CD4-positive, alpha-beta T cell treated with Interleukin-17A for 4 hours (primary cell): ENCODE measurements around the gene ZFHX3.

ENCODE experiments used
- DNase-seq: peaks from one replicate; pipeline ENCODE4 v3.0.0-alpha.2; 2020; ENCODE audit warnings: mixed read lengths

ZFHX3 gene

DNA sequence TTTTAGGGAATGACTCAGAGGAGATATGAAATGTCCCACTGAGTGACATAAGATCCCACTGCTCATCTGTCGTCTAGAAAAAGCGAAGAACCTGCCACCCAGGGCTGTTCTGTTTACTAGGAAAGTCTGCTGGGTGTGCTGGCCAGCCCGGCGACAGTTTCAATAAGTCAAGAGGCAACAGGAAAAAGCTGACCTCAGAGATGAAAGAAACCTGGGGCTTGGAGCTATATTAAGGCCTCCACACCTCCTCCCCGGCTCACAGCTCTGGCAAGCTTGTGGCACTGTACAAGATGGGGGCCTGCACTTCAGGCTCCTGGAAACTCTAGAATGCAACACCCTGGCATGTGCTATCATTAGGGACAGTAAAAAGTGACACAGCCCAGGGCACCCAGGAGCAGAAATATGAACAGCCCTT, 10.6 kb downstream of the ZFHX3 start:
- no peak for DNase-seq

DNA sequence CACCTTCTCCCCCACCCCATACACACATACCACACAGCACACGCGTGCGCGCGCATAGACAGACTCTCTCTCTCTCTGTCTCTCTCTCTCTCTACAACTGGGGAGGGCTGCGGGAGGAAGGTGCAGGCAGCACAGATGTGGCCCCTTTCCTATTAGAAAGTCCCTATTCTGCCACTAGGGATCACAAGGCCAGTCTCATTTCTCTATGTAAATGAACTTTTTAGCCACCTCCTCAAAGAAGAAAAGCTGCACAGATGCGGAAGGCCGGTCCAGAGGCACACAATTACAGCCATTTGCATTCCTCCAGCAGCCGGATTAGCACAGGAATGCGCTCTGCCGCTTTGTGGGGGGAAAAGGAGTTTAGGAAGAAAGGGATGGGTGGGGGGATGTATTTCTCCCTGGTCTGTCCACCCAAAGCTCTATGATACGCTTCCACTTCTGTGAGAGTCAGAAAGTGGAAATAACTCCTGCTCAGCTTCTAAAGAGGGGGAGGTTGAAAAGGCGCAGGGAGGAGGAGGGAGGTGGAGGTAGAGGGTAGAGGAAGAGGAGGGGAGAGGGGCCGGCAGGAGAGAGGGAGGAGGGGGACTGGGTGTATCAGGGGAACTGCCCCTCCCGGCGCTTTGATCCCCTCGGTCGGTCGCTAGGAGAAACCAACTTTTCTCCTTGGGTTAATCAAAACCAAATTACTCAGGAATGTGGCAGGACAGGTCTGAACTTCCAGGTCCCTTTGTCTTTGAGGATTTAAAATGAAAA, 11.7 kb downstream of the ZFHX3 start:
- no peak for DNase-seq

DNA sequence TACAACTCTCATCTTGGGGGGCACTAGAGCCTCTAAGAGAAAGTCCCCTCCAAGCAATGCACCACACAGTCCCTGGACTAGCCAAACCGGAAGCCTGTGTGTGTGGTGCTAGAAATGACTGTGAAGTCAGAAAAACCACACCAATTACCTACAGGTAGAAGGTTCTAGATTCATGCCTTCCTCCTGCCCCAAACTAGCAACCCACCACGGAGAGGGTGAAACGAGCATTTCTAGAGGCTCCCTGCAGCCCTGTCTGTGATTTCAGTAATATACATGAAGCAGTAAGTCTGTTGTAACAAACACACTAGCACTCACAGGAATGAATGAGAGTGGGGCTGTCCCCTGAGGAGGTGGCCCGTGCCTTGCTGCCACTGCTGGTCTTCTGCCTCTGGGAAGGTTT, 13.6 kb downstream of the ZFHX3 start:
- no peak for DNase-seq

DNA sequence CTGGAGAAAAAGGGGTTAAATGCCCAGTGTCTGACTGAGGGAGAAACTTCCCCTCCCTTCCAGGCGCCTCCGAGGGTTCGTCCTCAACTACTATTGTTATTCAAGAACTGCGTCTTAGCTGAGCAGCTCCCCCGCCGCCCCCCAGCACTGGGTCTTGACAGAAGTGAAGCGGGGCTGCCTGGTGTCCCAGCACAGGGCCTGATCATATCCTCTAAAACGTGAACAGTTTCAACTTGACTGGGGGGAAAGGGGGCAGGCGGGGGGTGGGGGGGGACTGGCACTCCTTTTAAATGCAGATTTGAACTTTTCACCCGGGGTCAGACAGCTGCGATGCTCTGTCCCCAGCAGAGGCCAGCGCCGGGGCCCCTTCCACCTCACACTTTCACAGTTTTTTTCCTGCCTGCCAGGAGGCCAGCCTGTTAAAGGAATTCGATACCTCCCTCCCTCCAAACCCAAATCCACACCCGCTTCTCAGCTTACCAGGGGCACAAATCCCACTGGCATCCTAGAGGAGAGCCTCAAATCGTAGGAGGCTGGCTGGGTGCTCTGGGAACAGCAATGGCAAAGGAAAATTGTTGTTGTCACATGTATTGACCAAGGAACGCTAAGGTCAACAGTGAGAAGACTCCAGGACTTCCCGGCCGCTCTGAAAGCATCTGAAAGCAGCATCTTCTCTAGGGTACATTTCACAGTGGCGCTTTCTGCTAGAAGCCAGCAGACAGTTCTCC, 14.5 kb downstream of the ZFHX3 start:
- no peak for DNase-seq

DNA sequence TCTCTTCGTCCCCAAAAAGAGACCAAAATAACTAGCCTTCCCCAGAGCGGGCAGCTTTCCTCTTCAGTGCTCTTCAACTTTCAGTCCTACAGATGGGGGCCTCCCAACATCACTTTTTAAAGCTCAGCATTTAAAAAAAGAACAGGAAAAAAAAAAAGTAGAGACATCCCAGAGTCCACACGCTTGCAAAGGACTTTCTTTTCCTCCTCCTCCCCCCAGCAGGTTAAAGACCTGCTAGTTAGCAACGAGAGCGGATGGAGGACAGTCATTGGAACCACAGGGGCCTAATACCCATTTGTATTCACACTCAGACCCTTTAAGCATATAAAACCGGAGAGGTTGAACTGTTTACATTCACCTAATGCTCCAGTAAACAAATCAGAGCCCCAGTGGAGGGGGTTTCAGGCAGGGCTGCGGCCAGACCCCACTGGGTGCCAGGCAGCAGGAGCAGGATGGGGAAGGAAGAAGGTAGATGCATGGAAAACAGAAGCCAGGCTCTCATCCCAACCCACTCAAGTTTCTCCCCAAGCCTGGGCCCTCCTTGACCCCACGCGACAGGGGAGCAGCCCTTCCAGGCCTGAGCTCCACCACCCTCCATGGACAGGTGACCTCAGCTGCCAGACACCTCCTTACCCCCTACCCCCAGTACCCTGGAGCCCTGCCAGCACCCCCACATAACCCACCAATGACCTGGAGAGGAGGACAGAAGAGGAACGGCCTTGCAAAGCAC, 15.2 kb downstream of the ZFHX3 start:
- no peak for DNase-seq

DNA sequence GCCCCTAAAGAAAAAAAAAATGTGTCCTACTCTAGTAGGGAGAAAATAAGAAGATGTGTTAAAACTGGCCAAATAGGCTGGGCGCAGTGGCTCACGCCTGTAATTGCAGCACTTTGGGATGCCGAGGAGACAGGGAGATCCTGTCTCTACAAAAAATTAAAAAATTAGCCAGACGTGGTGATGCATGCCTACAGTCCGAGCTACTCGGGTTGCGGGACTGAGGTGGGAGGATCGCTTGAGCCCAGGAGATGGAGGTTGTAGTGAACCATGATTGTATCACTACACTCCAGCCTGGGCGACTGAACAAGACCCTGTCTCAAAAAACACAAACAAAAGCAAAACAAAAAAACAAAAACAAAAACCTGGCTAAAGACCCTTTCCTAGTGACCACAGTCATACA, 15.9 kb downstream of the ZFHX3 start:
- DNase-seq, result no peak

DNA sequence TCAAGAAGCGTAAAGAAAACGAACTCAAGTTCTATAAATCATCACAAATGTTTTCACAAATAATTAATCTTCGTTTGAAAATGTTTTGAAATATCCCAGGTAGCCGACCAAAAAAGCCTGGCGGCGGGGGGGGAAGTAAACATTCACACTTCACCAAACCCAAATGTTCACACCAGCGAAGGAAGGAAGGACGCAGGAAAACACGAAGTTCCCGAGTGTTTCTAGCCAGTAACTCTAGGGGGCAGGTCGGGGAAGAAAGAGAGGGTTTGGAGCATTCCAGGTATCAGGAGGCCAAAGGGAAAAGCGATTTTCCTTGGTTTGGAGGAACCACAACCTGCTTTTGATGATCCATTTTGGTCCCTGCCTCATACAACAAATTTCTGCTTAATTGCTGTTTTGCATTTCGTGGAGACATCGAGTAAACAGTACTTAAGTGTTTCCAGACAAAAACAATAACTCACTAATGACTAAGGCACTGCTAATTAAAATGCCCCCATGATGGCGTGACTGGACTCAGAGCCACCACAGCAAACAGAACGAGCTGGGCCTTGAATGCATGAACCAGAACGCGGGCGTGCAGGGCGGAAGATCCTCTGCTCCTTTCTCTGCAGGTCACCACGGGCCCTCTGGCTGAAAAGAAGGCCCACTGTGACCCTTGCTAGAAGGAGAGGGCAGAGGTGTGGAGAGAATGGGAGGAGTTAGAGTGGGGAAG, 16.6 kb downstream of the ZFHX3 start:
- DNase-seq, result no peak

DNA sequence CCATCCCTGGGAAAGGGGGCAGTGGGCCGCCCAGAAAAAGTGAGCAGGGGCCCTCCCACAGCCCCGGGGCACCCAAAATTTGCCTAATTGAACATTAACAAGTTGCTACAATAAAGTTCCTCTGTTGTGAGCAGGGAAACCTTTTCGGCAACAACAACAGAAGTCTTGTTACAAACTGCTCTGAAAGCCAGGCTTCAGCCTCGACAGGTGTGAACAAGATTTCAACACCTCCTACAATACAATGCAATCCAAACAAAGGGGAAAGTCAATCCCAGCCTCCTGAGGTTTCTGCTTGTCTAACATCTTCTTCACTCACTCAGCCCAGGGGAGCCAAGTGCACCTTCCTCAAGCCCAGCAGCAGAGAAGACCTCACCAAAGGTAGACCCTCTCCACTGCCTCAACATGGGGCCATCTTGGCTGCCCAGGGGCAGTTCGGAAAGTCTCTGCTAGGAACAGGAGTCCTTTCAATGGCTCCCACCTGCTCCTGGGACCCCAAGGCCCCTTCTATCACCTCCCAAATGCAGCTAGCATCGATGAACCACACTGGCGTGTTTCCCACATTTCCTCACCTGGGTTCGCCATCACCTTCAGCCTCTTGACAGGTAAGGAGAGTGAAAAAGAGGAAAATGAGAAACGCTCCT, 19.1 kb downstream of the ZFHX3 start:
- DNase-seq, result no peak

DNA sequence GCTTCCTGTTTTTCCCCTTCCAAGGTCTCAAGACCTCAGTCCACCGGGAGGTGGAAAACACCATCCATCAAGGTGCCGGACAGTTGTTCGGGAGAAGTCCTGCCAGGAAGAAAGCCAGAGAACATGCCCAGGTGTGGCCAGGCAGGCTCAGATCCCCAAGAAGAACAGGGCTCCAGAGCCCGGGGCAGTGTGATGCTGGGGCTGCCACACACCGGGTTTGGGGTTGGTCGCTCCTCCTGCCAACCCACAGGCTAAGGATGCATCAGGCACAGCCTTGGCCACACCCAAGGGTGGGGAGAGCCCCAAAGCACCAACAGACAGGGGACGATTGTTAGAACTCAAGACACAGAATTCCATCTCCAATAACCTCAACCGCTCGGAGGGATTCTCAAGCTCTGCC, 19.7 kb downstream of the ZFHX3 start:
- DNase-seq, result no peak

DNA sequence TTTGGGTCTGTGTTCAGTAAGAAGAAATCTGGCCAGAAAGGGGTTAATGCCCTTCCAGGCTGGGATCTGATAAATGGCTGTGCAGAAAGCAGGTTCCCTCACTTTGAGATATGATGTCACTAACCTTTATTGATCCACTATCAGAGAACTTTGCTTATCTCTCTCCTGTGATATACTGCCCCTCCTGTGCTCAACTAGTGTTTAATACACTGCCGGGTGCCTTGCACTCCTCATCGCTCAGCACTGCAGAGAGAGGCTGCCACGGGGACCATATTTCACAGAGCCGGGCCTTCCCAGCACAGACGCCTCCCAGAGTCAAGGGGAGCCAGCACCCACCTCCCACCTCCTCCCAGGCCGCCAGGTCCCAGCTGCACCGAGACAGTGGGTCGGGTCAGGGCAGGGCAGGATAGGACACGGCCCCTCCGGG, 20.2 kb downstream of the ZFHX3 start:
- DNase-seq, result no peak

DNA sequence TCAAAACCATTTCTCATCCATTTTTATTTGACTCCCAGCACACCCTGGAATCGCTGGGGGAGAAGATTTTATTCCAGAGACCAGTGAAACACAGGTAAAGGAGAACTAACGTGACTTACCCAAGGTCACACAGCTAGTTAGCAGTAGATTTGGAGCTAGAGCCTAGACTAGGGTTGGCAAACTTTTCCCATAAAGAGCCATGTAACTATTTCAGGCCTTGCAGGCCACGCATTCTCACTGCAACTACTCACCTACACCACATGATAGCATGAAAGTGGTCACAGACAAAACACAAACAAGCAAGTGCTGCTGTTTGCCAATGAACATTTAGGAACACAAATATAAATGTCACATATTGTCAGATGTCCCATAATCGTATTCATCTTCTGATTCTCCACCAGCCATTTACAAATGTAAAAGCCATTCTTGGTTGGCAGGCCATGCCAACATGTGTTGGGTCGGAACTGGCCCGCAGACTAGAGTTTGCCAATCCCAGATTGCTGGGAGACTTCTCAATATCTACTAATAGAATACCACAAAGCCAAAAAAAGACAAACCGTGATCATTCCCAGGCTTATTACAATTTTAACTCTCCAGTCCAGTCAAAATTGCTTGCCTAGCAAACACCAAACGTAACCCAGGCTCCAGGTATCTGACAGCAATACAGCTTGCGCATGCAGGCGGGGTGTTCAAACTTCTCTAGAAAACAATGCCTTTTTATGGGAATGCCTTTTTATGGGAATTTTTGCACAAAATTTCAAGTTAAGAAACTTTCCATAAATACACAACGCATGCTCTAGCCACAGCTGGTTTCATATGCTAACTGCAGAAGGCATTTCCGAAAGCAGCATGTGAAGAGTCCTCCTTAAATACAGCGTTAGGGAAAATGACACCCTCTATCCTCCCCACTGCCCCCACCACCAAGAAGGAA, 20.9 kb downstream of the ZFHX3 start:
- DNase-seq, result no peak

DNA sequence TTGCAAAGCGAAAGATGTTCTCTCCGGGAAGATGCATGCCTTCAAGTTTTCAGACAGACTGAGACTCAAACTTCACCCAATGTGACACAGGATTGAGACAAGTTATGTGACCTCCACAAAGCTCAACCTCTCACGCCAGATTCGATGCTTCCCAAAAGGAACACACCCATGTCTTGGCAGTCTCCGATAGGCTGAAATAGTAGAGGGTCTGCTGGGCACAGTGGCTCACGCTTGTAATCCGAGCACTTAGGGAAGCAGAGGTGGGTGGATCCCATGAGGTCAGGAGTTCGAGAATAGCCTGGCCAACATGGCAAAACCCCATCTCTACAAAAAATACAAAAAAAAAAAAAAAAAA, 22.1 kb downstream of the ZFHX3 start:
- no peak for DNase-seq

DNA sequence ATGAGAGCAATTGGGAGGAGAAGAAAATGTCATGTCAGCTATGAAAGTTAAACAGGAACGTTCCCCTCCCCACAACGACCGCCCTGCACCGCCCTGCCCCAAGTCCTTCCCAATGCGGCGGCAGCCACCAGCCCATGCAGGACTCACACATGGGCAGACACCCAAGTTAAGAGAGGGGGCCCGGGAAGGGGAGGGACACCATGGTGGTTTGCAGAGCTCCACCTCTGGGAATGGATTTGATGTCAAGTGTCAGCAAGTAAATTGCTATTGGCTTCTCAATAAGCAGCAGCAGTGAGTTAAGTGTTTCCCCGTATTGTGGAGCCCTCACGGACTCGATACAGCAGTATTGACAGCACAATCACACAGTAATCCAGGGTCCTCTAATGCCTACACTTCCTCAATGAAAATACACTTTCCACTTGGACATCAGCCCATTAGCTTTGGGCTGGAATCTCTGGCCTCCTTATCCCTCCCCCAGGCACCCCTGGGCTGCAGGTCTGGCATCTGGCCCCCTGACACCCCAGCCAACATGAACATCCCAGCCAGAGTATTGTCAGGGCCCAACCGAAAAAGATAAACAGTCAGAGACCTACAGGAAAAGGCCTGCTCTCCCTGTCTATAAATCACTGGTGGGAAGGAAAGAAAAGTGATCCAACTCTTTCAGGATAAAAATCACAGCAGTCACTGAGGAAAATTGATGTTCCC, 22.6 kb downstream of the ZFHX3 start:
- no peak for DNase-seq

DNA sequence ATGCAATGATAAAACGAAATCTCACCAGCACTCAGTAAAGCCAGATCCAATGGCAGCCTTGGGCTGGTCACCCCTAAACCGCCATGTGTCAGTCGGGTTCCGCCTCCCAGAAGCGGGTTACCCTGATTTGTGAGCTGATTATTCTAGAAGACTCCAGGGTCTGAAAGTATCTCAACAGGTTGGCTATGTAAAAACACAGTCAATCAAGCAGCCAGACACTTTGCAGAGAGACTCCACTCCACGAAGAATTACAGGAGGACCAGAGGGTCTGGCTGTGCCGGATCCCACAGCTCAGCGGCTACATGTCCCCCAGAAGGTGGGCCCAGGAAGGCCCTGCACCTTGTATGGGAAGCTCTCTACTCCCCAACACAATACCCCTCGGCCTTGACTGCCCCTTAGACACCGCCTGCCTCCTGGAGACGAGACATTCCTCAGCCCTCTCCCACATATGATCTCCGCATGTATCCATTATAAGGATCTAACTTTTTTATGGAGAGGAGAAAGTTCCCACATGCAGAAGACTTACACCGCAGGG, 23.3 kb downstream of the ZFHX3 start:
- DNase-seq, result no peak

DNA sequence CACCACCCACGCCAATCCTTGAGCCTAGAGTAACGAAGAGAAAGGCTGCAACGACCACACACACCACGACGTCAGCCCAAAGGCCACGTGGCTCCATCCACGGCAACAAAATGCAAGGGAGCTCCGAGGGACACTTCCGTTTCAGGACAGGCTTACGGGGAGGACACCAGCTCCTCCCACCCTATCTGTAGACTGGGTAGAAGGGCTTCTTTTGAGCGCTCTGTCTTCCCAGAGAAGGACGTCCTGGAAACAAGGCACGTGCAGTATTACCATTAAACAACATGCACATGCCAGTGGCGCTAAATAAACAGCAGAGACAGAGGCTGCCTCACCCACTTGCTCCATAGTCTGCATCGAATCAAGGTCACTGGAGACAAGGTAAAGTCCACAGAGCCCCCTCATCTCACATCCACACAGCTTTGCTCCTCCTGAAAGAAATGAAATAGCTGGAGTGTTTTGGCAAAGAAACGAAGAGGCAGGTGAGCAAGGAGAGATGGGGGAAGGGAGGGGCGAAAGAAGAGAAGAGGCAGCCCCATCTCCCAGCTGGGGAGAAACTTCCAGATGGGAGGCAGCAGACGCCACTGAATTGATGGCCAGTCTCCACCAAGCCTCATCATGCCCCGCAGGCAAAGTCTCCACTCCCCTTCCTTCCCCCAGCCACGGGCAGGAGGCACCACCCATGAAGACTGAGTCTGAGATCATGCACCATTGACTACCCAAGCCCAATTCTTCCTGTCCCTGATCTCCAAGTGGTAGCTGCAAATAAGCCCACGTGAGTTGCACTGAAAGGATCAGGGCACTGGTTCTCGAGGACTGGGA, 24.0 kb downstream of the ZFHX3 start:
- DNase-seq, result no peak

DNA sequence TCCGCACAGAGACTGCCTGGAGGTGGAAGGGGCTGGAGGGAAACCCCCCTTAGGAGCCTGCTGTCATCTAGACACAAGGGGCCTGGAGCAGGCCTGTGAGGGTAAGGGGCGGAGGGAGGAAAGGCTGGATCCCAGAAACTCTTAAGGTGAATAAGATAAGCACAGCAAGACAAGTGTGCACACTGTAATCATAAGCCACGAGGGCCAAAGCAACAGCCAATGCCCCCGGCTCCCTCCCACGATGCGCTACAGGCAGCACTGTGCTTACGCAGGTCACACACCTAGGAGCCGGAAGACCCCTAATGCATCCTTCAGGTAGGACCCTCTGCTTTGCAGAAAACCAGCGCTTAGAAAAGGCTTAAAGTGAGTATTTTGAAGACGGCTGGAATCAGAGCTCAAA, 24.6 kb downstream of the ZFHX3 start:
- no peak for DNase-seq

DNA sequence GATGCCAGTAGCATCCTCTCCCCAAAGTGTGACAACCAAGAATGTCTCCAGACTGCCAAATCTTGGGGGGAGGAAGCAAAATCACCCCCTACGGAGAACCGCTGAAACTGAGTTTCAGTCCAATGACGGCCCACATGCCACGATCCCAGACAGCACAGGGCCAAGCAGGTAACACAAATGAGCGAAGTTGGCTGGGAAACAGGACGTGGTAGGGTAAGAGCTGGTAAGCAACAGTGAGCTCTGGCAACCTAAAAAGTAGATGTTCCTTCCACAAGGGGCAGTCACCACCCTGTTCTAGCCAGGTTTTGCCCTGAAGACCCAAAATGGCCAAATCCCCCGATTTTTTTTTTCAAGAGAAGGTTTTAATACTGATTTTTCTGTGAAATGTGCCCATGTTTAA, 25.4 kb downstream of the ZFHX3 start:
- DNase-seq, result no peak

DNA sequence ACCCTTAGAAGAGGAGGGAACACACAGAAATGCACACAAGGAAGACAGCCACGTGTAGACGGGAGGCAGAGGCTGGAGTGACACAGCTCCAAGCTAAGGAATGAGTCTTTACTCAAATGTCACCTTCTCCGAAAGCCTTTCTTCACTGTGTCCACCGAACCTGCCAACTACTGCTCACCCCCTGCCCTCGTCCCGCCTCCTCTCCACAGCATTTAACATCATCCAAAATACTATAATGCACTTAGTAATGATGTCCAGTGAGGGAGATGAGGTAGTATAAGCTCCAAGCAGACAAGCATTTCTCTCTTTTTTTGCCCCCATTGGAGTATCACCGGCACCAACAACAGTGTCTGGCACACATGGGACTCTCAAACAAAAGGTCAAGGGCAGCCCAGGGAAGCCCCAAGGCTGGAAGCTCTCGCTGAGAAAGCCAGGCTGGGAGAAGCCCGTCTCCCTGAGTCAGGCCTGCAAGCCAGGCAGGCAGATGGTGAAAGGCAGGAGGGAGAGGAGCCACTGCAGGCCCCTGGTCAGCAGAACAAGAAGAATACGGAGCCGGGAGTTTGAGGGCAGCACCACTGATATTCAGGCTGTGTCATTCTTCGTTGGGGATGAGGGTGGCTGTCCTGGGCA, 25.9 kb downstream of the ZFHX3 start:
- no peak for DNase-seq

DNA sequence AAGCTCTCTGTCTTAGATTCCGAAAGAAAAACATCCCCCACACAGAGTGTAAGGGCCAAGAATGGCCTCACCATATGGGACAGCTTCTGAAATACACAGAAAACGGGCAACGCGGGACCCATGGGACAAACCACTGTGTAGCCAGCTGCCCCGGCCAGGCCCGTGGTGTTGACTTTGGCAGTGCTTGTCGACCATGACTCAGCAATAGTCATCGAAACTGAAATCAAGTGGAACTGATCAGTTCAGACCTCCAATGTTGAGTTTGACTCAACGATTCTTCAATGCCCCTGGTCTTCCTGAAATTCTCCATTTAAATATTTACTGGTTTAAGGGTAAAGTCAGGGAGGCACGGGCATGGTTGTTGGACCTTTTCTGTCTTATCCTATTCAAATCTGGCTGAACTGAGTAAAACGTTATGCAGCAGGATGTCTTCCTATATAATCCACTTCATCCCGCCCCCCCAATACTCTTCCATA, 27.5 kb downstream of the ZFHX3 start:
- no peak for DNase-seq
